HL-60 (cell line): ENCODE measurements around the gene GUCY1A1.

Experiments used
- SPI1 ChIP-seq: IDR thresholded peaks from 2 replicates; pipeline ENCODE4 v1.6.1; 2012; ENCODE audit warnings: low read depth, mild to moderate bottlenecking, borderline replicate concordance
- TF ChIP-seq, protein P1 (sequence below): IDR thresholded peaks from one replicate; pipeline ENCODE4 v1.5.1; 2011; ENCODE audit warnings: low read length, control low read depth, inconsistent platforms; ENCODE audit not compliant: insufficient read depth

DNA sequence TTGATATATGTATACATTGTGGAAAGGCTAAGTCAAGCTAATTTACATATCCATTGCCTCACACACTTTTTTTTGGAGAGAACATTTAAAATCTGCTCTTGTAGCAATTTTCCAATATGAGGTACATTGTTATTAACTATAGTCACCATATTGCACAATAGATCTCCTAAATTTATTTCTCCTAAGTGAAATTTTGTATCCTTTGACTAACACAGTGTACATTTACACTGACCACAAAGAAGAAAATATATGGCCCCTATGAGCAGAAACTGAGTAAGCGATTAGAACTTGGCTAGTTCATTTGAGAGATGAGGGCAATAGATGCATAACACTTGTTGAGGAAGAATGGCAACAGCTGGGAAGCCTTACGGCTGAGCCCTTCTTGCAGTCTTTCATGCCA is 71.9 kb downstream of the GUCY1A1 start:
- TF ChIP-seq, protein P1, sequence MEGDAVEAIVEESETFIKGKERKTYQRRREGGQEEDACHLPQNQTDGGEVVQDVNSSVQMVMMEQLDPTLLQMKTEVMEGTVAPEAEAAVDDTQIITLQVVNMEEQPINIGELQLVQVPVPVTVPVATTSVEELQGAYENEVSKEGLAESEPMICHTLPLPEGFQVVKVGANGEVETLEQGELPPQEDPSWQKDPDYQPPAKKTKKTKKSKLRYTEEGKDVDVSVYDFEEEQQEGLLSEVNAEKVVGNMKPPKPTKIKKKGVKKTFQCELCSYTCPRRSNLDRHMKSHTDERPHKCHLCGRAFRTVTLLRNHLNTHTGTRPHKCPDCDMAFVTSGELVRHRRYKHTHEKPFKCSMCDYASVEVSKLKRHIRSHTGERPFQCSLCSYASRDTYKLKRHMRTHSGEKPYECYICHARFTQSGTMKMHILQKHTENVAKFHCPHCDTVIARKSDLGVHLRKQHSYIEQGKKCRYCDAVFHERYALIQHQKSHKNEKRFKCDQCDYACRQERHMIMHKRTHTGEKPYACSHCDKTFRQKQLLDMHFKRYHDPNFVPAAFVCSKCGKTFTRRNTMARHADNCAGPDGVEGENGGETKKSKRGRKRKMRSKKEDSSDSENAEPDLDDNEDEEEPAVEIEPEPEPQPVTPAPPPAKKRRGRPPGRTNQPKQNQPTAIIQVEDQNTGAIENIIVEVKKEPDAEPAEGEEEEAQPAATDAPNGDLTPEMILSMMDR: no peak
- TF ChIP-seq SPI1: no peak
